ENCODE measurements around the gene HERC3. TPM values are rescaled to one million over a fixed set of nuclear protein-coding genes. Genes with fewer than 3 reads are reported as not detected.
A peak's percentile ranks its signal among the peaks of the same experiment; 100 is the strongest.

The HERC3 gene
- polyA plus RNA-seq, 3 donors = 30.5 to 36.9 (median 36.7) TPM

DNA sequence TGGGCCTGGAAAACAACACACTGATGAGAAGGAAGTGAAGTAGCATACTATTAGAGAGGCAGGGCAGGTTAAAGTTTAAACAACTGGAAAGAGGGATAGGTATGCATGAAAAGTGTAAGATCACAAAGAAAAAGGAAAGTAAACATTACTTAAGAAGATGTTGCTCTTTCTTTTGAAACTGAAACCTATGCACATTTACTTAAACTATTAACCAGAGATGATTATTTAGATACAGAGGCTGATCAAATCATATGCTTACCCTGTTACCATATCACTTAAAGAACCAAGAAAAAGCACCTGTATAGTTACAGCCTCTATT, 67.6 kb downstream of the HERC3 start:
- TF ChIP-seq, protein P1, sequence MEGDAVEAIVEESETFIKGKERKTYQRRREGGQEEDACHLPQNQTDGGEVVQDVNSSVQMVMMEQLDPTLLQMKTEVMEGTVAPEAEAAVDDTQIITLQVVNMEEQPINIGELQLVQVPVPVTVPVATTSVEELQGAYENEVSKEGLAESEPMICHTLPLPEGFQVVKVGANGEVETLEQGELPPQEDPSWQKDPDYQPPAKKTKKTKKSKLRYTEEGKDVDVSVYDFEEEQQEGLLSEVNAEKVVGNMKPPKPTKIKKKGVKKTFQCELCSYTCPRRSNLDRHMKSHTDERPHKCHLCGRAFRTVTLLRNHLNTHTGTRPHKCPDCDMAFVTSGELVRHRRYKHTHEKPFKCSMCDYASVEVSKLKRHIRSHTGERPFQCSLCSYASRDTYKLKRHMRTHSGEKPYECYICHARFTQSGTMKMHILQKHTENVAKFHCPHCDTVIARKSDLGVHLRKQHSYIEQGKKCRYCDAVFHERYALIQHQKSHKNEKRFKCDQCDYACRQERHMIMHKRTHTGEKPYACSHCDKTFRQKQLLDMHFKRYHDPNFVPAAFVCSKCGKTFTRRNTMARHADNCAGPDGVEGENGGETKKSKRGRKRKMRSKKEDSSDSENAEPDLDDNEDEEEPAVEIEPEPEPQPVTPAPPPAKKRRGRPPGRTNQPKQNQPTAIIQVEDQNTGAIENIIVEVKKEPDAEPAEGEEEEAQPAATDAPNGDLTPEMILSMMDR (IDR thresholded peaks at IDR 0.05) = no peak
- intact Hi-C loops (cut with micrococcal nuclease) = no loop called here
- no peak for DNase-seq
- H3K79me2 ChIP-seq (ENCODE audit: insufficient read depth, low read length) = no peaks in the 10 kb centered on the region
- H3K4me3 ChIP-seq (replicated peaks in 1 of 3; ENCODE audit: low read depth in 2 of 3, low read length in 3 of 3) = no peak overlapping the region
- H3K9me3 ChIP-seq (replicated peaks in 1 of 2; ENCODE audit: control insufficient read depth in 1 of 2, insufficient read depth in 1 of 2, low read length in 2 of 2) = no peaks in the 10 kb centered on the region
- peaks cover 4% of the 10 kb centered on the region for H4K20me1 ChIP-seq (ENCODE audit: insufficient read depth, low read length)
- H3K4me2 ChIP-seq (replicated peaks; ENCODE audit: extremely low read depth, low read length, poor library complexity, severe bottlenecking) = no peak overlapping the region
- no peaks in the 10 kb centered on the region for H3K4me1 ChIP-seq (ENCODE audit: control insufficient read depth in 1 of 2, insufficient read depth in 2 of 2, low read length in 2 of 2)
- H3K27ac ChIP-seq (ENCODE audit: low read depth in 1 of 2, low read length in 2 of 2) = no peak overlapping the region
- H3K27ac Mint-ChIP-seq = peak overlapping the region in 1 of 7 donors; percentile 26
- H3K9ac ChIP-seq (ENCODE audit: insufficient read depth, low read length, poor library complexity, severe bottlenecking) = no peak overlapping the region
- no peaks in the 10 kb centered on the region for H3K4me1 Mint-ChIP-seq
- no peaks in the 10 kb centered on the region for H3K27me3 ChIP-seq (ENCODE audit: control insufficient read depth in 2 of 2, insufficient read depth in 2 of 2, low read length in 2 of 2)
- H3K4me3 Mint-ChIP-seq = no peak overlapping the region
- no peak overlapping the region for H2AFZ ChIP-seq (ENCODE audit: insufficient read depth, low read depth, low read length, poor library complexity, severe bottlenecking)
- peaks cover 68 to 99% of the 10 kb centered on the region in 2 donors for H3K36me3 ChIP-seq (replicated peaks in 1 of 2; ENCODE audit: control insufficient read depth in 1 of 2, insufficient read depth in 2 of 2, low read length in 2 of 2)
- H3K27me3 Mint-ChIP-seq (ENCODE audit: low read depth in 3 of 3) = peaks cover 0 to 4% (median 0%) of the 10 kb centered on the region in 3 donors
- H3K9me3 Mint-ChIP-seq = no peaks in the 10 kb centered on the region
- H3K36me3 Mint-ChIP-seq = peaks cover 78 to 97% of the 10 kb centered on the region in 2 donors

DNA sequence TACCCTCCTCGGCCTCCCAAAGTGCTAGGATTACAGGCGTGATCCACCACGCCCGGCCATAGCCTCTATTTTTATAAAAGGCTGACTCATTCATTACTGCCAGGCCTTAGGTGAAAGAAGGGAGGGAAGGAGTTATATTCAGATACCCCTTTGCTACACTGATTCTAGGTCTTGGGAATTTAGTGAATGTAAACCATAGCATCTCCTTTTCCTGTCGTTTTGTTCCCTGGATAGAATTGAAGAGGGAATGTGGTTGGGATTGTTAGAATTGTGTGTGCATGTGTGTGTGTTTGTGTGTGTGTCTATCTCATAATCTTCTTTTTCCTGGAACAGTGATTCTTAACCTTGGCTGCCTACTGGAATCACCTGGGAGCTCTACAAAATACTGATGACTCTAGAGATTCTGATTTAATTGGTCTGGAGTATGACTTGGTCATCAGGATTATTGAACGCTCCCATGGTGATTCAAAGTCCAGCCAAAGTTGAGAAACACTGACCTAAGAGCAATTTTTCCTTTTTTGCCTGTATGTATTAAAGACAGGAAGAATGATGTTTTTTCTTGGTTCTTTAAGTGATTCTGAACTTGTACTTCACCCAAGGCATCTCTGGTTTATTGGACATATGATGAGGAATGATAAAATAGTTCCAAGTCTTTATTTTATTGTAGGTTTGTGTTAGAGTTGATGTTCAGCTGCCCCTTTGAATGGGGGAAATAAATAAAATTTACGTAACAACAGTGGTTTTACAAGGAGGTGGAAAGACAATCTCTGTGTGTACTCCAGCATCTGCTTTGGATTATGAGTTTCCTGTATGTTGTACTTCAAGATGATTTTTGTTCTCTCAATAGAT, 68.4 kb downstream of the HERC3 start:
- 100% methylated on average over 3 of the region's 7 CpGs for WGBS (ENCODE audit: insufficient coverage)
- H3K4me3 ChIP-seq (replicated peaks in 1 of 3; ENCODE audit: low read depth in 2 of 3, low read length in 3 of 3) = no peak overlapping the region
- peaks cover 68 to 99% of the 10 kb centered on the region in 2 donors for H3K36me3 ChIP-seq (replicated peaks in 1 of 2; ENCODE audit: control insufficient read depth in 1 of 2, insufficient read depth in 2 of 2, low read length in 2 of 2)
- H3K27ac Mint-ChIP-seq = peak overlapping the region in 1 of 7 donors; percentile 49
- H3K4me1 ChIP-seq (ENCODE audit: control insufficient read depth in 1 of 2, insufficient read depth in 2 of 2, low read length in 2 of 2) = no peaks in the 10 kb centered on the region
- H3K79me2 ChIP-seq (ENCODE audit: insufficient read depth, low read length) = no peaks in the 10 kb centered on the region
- TF ChIP-seq, protein P1 (IDR thresholded peaks at IDR 0.05) = no peak
- H3K9me3 Mint-ChIP-seq = no peaks in the 10 kb centered on the region
- no peak overlapping the region for H3K4me2 ChIP-seq (replicated peaks; ENCODE audit: extremely low read depth, low read length, poor library complexity, severe bottlenecking)
- peaks cover 78 to 97% of the 10 kb centered on the region in 2 donors for H3K36me3 Mint-ChIP-seq
- no peak overlapping the region for H3K27ac ChIP-seq (ENCODE audit: low read depth in 1 of 2, low read length in 2 of 2)
- peaks cover 0 to 4% (median 0%) of the 10 kb centered on the region in 3 donors for H3K27me3 Mint-ChIP-seq (ENCODE audit: low read depth in 3 of 3)
- DNase-seq = no peak
- no peaks in the 10 kb centered on the region for H3K4me1 Mint-ChIP-seq
- intact Hi-C loops (cut with micrococcal nuclease) = no loop called here
- H3K9me3 ChIP-seq (replicated peaks in 1 of 2; ENCODE audit: control insufficient read depth in 1 of 2, insufficient read depth in 1 of 2, low read length in 2 of 2) = no peaks in the 10 kb centered on the region
- H3K27me3 ChIP-seq (ENCODE audit: control insufficient read depth in 2 of 2, insufficient read depth in 2 of 2, low read length in 2 of 2) = no peaks in the 10 kb centered on the region
- H3K9ac ChIP-seq (ENCODE audit: insufficient read depth, low read length, poor library complexity, severe bottlenecking) = no peak overlapping the region
- H3K4me3 Mint-ChIP-seq = no peak overlapping the region
- peaks cover 4% of the 10 kb centered on the region for H4K20me1 ChIP-seq (ENCODE audit: insufficient read depth, low read length)
- no peak overlapping the region for H2AFZ ChIP-seq (ENCODE audit: insufficient read depth, low read depth, low read length, poor library complexity, severe bottlenecking)
